ENCODE results near the gene EPHB2. TPM values are rescaled to one million over a fixed set of nuclear protein-coding genes. Genes with fewer than 3 reads are reported as not detected.

EPHB2 gene
- total RNA-seq, 2 experiments from 2014 or later, result 0.59 TPM; not detected in 1

DNA sequence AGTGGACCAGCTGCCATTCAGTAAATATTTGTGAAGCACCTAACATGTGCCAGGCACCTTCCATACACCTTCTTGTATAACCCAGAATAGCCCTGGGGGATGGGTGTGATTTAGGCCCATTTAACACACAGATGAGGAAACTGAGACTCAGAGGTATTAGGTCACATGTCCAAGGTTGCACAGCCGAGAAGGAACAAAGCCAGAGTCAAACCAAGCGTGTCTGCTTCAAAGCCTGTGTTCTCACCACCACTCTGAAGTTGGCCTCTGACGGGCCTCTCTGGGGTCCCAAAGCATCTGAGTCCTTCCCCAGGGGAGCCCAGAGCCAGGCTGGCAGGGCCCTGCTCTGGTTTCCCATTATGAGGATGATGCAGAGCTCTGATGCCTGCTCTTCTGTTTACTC is 196.9 kb downstream of the EPHB2 start:
- H3K36me3 ChIP-seq (ENCODE audit: insufficient read depth, low read length), result no peaks in the 10 kb centered on the region
- H3K9me3 ChIP-seq (ENCODE audit: low read length), result no peaks in the 10 kb centered on the region
- TF ChIP-seq, protein P1, sequence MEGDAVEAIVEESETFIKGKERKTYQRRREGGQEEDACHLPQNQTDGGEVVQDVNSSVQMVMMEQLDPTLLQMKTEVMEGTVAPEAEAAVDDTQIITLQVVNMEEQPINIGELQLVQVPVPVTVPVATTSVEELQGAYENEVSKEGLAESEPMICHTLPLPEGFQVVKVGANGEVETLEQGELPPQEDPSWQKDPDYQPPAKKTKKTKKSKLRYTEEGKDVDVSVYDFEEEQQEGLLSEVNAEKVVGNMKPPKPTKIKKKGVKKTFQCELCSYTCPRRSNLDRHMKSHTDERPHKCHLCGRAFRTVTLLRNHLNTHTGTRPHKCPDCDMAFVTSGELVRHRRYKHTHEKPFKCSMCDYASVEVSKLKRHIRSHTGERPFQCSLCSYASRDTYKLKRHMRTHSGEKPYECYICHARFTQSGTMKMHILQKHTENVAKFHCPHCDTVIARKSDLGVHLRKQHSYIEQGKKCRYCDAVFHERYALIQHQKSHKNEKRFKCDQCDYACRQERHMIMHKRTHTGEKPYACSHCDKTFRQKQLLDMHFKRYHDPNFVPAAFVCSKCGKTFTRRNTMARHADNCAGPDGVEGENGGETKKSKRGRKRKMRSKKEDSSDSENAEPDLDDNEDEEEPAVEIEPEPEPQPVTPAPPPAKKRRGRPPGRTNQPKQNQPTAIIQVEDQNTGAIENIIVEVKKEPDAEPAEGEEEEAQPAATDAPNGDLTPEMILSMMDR (conservative IDR thresholded peaks at IDR 0.05; ENCODE audit: low read length), result no peak
- TF ChIP-seq EZH2phosphoT487 (IDR thresholded peaks at IDR 0.05; ENCODE audit: borderline replicate concordance, low read depth, low read length), result no peak
- BruUV-seq (replicated peaks), result no TSS peak
- POLR2A ChIA-PET, result no interaction called here
- H4K20me1 ChIP-seq (ENCODE audit: insufficient read depth, low read length), result no peaks in the 10 kb centered on the region
- H3K79me2 ChIP-seq (ENCODE audit: insufficient read depth, low read depth, low read length), result no peaks in the 10 kb centered on the region
- no peak overlapping the region for H3K27ac ChIP-seq (ENCODE audit: low read depth, low read length, poor library complexity, severe bottlenecking)
- CTCF ChIA-PET (ENCODE audit: unreplicated experiment), result no interaction called here
- peak; percentile 50 for DNase-seq (ENCODE audit: low spot score)
- no peaks in the 10 kb centered on the region for H3K9me2 ChIP-seq (ENCODE audit: insufficient read depth, low read length)
- H3K4me3 ChIP-seq (ENCODE audit: low read depth, low read length, poor library complexity, severe bottlenecking), result no peak overlapping the region
- H3K4me2 ChIP-seq (ENCODE audit: low read length), result peak overlapping the region; percentile 32; the same call in 1 of the 2 replicates
- peaks cover 12% of the 10 kb centered on the region for H3K4me1 ChIP-seq (ENCODE audit: insufficient read depth, low read length, poor library complexity, severe bottlenecking)
- no peak overlapping the region for H2AFZ ChIP-seq (ENCODE audit: low read length)
- intact Hi-C loops (cut with micrococcal nuclease; ENCODE audit: unreplicated experiment), result no loop called here

DNA sequence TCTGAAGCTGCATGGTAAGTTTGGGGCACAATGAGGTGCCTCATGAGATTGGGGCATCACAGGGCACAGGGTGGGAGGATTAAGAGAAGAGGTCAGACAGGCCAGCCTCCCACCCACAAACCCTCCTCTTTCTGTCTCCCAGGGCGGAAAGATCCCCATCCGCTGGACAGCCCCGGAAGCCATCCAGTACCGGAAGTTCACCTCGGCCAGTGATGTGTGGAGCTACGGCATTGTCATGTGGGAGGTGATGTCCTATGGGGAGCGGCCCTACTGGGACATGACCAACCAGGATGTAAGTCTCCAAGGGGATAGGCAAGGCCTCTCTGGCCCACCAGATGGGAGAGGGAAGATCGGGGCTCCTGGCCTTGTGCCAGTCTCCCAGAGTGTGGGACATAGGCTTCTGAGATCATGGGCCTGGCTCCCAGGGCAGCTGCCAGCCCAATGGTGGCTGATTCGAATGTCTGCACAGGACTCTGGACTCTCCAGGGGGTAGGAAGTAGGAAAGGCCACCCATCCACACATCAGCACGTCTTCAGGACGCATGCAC is 198.3 kb downstream of the EPHB2 start:
- peaks cover 12% of the 10 kb centered on the region for H3K4me1 ChIP-seq (ENCODE audit: insufficient read depth, low read length, poor library complexity, severe bottlenecking)
- intact Hi-C loops (cut with micrococcal nuclease; ENCODE audit: unreplicated experiment), result no loop called here
- H3K36me3 ChIP-seq (ENCODE audit: insufficient read depth, low read length), result no peaks in the 10 kb centered on the region
- no TSS peak for BruUV-seq (replicated peaks)
- H3K4me3 ChIP-seq (ENCODE audit: low read depth, low read length, poor library complexity, severe bottlenecking), result no peak overlapping the region
- TF ChIP-seq, protein P1 (conservative IDR thresholded peaks at IDR 0.05; ENCODE audit: low read length), result no peak
- no peak for TF ChIP-seq EZH2phosphoT487 (IDR thresholded peaks at IDR 0.05; ENCODE audit: borderline replicate concordance, low read depth, low read length)
- no peaks in the 10 kb centered on the region for H3K79me2 ChIP-seq (ENCODE audit: insufficient read depth, low read depth, low read length)
- H3K9me2 ChIP-seq (ENCODE audit: insufficient read depth, low read length), result no peaks in the 10 kb centered on the region
- no peak overlapping the region for H2AFZ ChIP-seq (ENCODE audit: low read length)
- ChIA-PET CTCF (ENCODE audit: unreplicated experiment) (no interaction called here), POLR2A (interaction anchor here (0.9 kb wide), 1 partner anchor 293 kb away, joined by 3 read pairs; no protein-coding TSS in a partner anchor)
- no peaks in the 10 kb centered on the region for H4K20me1 ChIP-seq (ENCODE audit: insufficient read depth, low read length)
- H3K9me3 ChIP-seq (ENCODE audit: low read length), result no peaks in the 10 kb centered on the region
- H3K27ac ChIP-seq (ENCODE audit: low read depth, low read length, poor library complexity, severe bottlenecking), result no peak overlapping the region
- no peak for DNase-seq (ENCODE audit: low spot score)
- H3K4me2 ChIP-seq (ENCODE audit: low read length), result no peak overlapping the region

DNA sequence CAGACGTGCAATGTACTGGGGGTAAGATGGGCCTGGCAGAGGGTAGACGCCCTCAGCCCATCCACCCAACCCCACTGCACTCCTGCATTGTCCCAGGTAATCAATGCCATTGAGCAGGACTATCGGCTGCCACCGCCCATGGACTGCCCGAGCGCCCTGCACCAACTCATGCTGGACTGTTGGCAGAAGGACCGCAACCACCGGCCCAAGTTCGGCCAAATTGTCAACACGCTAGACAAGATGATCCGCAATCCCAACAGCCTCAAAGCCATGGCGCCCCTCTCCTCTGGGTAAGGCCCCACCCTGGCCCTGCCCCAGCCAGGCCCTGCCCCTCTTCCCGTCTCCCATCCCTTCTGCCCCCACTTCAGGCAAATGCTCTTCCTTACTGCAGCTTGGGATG is 199.6 kb downstream of the EPHB2 start:
- no peak overlapping the region for H3K4me2 ChIP-seq (ENCODE audit: low read length)
- H3K79me2 ChIP-seq (ENCODE audit: insufficient read depth, low read depth, low read length), result no peaks in the 10 kb centered on the region
- POLR2A ChIA-PET, result no interaction called here
- intact Hi-C loops (cut with micrococcal nuclease; ENCODE audit: unreplicated experiment), result no loop called here
- CTCF ChIA-PET (ENCODE audit: unreplicated experiment), result no interaction called here
- no peaks in the 10 kb centered on the region for H3K36me3 ChIP-seq (ENCODE audit: insufficient read depth, low read length)
- no peak for DNase-seq (ENCODE audit: low spot score)
- BruUV-seq (replicated peaks), result no TSS peak
- no peak overlapping the region for H3K27ac ChIP-seq (ENCODE audit: low read depth, low read length, poor library complexity, severe bottlenecking)
- H4K20me1 ChIP-seq (ENCODE audit: insufficient read depth, low read length), result no peaks in the 10 kb centered on the region
- peaks cover 12% of the 10 kb centered on the region for H3K4me1 ChIP-seq (ENCODE audit: insufficient read depth, low read length, poor library complexity, severe bottlenecking)
- no peaks in the 10 kb centered on the region for H3K9me3 ChIP-seq (ENCODE audit: low read length)
- no peak for TF ChIP-seq EZH2phosphoT487 (IDR thresholded peaks at IDR 0.05; ENCODE audit: borderline replicate concordance, low read depth, low read length)
- TF ChIP-seq, protein P1 (conservative IDR thresholded peaks at IDR 0.05; ENCODE audit: low read length), result no peak
- H2AFZ ChIP-seq (ENCODE audit: low read length), result no peak overlapping the region
- no peak overlapping the region for H3K4me3 ChIP-seq (ENCODE audit: low read depth, low read length, poor library complexity, severe bottlenecking)
- H3K9me2 ChIP-seq (ENCODE audit: insufficient read depth, low read length), result no peaks in the 10 kb centered on the region
